ENCODE measurements around the gene CCDC141.
A peak's percentile ranks its signal among the peaks of the same experiment; 100 is the strongest.

Gene CCDC141

GRCh38 chr2:178909507-178909906 lies 140.4 kb downstream of the CCDC141 start:
- peak; percentile 37 for DNase-seq

DNA sequence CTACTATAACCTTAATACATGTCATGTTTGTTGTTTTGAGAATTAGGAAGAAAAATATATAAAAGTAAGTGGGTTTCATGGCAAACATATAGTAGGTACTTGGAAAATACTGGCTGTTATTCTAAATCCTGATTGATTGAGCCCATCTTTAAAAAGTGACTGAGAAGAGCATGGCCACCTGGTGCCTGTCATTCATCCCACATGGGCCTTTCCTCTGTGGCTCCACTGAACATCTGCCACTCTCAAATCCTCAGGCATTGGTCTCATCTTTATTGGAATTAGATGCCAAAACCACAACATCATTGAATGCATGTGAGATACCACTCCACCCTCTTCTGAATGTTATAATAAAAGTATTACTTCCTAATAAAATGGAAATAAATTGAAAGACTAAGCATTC lies 141.1 kb downstream of the CCDC141 start:
- DNase-seq, result peak; percentile 99

GRCh38 chr2:178905261-178905660 lies 144.7 kb downstream of the CCDC141 start:
- DNase-seq, result peak; percentile 93

GRCh38 chr2:178899656-178900055 lies 150.3 kb downstream of the CCDC141 start:
- DNase-seq, result no peak

DNA sequence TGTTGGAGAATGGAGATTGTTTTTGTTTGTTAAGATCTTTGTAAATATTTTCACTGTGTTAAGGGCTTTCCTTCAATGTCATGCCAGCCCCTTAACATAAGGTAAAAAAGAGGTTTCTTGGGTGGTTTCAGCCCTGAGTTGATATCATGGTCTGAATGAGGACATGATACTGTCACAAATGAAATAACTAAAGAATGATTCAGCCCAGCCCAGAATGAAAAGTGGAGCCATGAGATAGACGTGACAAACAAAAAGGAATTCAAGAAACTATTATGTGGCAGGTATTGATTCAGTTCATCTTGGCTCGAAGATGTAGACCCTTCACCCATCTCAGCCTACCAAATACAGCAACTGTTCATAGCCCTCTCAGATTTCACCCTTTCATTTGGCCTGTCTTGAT lies 154.1 kb downstream of the CCDC141 start:
- DNase-seq, result no peak

- DNase-seq, result peak; percentile 78
Observed at GRCh38 chr2:178895171-178895570, 154.8 kb downstream of the CCDC141 start.

DNA sequence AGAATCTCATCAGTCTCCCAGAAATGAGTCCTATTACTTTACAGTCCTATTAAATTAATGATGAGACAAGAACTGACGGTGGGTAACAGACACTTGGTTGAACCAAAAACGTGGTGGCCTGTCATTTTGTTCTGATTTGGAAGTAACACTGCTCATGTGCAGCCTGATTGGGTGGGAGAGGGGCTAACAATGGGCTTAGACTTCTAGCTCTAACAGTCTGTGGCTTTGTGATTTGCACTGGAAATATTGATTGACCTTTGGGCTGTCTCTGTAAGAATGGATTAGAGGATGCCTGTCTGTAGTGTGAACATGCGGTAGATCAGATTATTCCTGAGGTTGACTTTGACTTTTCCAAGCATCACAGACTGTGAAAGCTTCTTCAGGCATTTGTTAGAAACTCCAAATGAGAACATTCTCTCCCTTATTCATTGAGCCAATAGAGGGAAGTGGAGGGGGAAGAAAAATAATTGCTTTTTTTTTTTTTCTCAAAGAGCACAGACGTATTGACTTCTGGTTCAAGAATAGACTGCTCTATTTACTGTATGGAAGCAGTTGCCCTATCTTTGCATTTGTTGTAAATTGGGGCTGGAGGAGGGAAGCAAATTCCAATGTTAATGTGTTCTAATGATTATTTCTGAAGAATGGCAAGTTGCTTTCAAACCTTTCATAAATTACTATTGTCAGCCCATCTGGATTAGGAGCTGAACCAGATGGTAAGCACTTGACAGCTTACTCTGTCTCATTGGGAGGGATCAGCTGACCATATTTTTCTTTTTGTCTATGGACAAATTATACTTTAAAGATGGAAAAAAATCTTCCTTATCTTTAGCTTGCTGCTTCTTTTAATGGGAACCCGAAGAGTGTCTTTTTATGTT lies 156.9 kb downstream of the CCDC141 start:
- peak; percentile 96 for DNase-seq

DNA sequence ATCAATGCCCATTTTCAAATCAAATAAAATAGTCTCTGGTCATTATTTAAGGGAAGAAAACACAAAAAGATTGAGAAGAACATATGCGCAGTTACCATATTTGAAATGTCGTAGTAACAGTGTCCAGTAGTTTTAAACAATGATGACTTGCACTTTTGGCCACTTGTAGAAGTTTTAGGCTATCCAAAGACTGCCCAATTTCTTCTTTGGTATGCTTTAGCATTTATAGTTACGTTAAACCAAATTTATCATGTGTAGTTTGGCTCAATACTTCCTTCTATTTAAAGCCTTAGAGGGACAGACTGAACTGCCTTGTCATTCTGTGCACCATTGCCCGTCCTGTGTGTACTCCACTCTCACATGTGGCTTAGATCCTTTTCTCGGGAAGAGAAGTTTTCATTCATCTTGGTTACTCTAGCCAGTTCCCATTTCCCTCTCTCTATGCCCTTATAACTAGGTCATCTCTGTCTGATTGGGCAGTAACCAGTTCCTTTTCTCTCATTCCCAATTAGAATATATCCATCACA lies 157.9 kb downstream of the CCDC141 start:
- DNase-seq, result peak; percentile 41

DNA sequence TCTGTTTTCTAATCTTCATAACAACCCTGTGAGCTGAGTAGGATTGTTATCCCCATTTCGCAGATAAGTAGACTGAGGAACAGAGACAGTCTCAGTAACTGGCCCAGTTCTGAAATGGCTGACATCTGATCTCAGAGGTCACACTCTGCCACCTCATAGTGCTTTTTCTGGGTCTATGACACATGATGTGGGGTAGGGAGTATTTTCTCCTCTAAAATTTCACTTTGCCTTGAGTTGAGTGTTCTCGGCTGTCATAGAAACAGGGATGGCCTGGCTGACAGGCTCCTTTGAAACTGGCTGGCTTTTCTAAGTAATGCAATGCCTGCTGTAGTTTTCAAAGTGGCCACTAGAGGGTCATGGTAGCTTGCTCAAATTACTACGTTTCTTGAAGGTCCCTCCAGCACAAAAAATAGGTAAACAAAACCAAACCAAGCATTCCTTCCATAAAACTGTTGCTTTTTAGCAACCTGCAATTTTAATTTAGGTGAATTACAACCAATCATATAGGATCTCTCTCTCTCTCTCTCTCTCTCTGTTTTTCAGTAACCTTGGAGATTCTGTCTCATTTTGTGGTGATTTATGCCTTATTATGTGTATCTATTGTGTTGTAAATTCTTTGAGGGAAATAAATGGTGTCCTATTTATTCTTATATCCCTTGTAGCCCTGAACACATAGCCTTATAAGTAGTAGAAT lies 158.5 kb downstream of the CCDC141 start:
- DNase-seq, result peak; percentile 95

- no peak for DNase-seq
Observed at GRCh38 chr2:178886006-178886405, 163.9 kb downstream of the CCDC141 start.

DNA sequence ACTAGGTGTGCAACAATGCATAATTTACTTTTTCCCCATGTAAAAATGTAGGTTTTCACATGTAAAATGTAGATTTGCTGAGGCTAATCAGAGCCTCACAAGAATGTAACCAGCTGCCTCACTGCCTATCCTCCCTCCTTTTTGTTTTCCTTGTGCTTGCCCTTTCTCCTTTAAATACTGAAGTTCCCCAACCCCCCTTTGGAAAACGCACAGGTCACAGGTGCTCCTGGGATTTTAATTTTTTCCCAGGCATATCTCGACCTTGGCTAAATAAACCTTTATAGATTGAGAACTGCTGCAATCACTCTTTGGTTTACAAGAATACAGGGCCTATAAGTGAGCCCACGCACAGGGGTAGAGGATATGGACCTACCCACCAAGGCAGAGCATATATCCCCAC lies 165.5 kb downstream of the CCDC141 start:
- DNase-seq, result no peak

GRCh38 chr2:178882666-178883440 lies 167.1 kb downstream of the CCDC141 start:
- DNase-seq, result no peak

DNA sequence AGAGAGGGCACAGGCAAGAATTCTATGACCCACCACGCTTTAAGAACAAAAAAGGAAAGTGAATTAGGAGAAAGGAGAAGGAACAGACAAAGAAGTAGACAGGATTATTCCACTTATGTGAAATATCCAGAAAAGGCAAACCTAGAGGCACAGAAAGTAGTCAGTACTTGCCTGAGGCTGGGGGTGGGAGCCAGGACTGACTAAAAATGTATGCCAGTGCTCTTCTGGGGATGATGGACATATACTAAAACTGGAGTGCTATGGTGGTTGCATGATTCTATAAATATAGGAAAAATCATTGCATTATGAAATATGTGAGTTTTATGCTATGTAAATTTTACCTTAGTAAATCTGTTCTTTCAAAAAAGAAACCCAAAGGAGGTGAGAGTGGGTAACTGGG lies 168.9 kb downstream of the CCDC141 start:
- DNase-seq, result no peak

DNA sequence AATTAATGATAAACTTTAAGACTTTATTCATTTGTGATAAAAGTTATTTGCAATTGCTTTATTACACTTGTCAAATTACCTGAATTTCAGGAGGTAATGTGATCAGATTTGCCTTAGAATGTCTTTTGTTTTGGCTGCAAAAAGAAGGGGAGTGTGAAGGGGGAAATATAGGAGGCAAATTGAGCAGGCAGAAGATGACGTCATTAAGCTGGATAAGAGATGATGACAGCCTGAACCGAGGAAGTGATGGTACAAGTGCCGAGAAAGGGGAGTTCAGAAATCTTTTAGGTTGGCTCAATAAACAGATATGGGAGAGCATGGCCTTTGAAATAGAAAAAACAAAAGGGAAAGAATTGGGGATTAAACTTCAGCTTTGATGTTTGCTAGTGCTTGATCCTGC lies 169.7 kb downstream of the CCDC141 start:
- no peak for DNase-seq

DNA sequence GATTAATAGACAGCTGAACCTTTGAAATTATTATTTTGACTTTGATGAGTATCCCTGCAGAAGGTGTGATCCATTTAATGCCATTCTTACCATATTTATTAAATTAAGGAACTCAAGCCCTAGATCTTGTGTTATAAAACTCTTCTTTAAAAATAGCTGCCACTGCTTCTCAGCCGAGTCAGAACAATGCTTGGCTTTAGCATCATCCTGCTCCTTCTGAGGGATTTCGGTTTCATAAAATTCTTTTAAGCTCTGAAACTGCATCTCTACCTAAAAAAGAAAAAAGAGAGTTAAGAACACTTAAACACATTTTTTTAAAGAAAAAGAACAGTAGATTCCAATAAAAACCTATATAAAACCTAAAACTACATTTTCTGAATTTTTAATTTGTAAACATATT lies 172.1 kb downstream of the CCDC141 start:
- no peak for DNase-seq

- DNase-seq, result no peak
Observed at GRCh38 chr2:178874529-178875240, 175.3 kb downstream of the CCDC141 start.

DNA sequence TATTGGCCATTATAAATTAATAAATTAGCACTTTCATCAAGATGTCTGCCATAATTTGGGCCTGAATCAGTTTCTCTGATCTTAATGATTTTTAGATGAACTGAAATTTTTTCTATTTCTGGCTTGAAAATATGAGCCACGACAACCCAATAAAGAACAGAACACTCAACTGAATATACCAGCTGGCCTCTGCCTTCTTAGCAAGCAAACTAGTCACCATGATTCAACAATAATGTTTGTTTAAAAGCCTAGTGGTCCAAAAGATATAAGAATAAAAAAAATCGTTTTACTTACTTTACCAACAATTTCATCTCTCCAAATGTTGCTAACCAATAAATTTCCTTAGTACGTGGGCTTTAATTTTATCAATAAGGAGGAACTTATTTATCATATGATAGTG lies 176.0 kb downstream of the CCDC141 start:
- no peak for DNase-seq

DNA sequence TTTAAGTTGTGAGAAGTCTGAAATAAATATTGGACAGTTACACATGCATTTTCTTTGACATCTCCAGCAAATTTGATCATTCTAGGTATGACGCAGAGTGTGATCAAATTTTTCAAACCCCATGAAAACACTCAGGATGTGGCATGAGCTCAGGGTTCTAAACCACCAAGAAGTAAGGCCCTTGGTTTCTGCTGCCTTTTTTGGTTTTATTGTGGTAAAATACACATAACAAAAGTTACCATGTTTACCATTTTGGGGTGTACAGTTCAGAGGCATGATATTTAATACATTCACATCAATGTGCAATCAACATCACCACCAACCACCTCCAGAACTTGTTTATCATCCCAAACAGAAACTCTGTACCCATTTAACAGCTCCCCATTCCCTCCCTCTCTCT lies 178.4 kb downstream of the CCDC141 start:
- DNase-seq, result no peak

- DNase-seq, result no peak
Observed at GRCh38 chr2:178870703-178871102, 179.2 kb downstream of the CCDC141 start.

- no peak for DNase-seq
Observed at GRCh38 chr2:178865999-178866398, 183.9 kb downstream of the CCDC141 start.

DNA sequence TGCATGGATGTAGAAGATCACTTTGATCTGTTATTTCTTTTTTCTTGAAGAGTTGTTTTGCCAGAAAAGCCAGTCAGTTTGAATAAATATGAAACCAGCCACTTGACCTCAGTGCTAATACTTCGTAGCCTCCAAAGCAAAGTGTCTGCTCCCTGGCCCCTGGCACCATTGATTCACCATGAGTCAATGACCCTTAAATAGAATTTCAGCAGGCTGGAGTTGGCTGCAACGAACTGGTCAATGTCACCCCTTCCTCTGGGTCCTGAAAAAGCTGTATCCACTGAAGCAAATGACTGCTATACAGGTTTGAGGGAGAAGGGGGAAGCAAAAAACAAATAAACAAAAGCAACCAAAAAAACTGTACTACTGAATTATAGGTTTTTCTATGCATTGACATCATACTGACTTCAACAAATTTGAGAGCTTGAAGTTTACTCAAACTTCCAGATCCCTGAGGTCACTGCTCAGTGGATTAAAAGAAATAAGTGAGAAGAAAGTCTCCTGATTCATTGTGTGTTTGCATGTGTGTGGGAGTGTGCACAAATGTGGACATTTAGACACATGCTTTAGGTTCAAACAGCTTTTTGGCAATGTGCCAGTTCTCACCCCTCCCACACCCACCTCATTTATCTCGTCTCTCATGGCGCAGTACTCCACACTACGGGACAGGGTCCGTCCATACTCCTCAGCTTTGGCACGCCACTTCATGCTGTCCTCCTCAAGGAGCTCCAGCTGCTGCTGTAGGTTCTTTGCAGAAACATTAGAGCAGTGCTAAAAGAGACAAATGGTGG lies 184.6 kb downstream of the CCDC141 start:
- peak; percentile 31 for DNase-seq

All from NCI-H82 (cell line).